ENCODE data around the gene COLQ. TPM values are rescaled to one million over a fixed set of nuclear protein-coding genes. Genes with fewer than 3 reads are reported as not detected.

Gene COLQ
- total RNA-seq, 1 donor from 2014 or later = 1.5 TPM

DNA sequence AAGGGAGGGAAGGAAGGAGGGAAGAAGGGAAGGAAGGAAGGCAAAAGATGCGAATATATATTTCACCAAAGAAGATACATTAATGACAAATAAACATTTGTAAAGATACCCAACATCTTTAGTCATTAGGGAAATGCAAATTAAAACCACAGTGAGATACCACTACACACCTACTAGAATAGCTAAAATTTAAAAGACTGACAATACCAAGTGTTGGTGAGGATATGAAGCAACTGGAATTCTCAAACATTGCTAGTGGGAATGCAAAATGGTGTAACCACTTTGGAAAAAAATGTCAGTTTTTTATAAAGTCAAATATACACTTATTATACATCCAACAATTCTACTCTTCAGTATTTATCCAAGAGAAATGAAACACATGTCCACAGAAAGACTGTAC lies 4.3 kb upstream of the COLQ start:
- Histone ChIP-seq H3K9ac (no peak overlapping the region), H4K20me1 (ENCODE audit: low read depth) (no peaks in the 10 kb centered on the region), H3K4me1 (peaks cover 4% of the 10 kb centered on the region), H3K4me3 (no peak overlapping the region), H3K9me3 (ENCODE audit: low read depth) (no peaks in the 10 kb centered on the region), H3F3A (ENCODE audit: low read depth) (no peaks in the 10 kb centered on the region), H3K36me3 (no peaks in the 10 kb centered on the region), H3K4me2 (no peak overlapping the region), H2AFZ (replicated peaks) (no peak overlapping the region), H3K27me3 (peaks cover 6% of the 10 kb centered on the region), H3K27ac (no peak overlapping the region), H3K79me2 (ENCODE audit: low read depth) (no peaks in the 10 kb centered on the region)
- no peak overlapping the region for H3K27ac Mint-ChIP-seq
- peaks cover 20% of the 10 kb centered on the region for H3K4me1 Mint-ChIP-seq
- H3K4me3 Mint-ChIP-seq = no peak overlapping the region
- peaks cover 2% of the 10 kb centered on the region for H3K27me3 Mint-ChIP-seq (ENCODE audit: insufficient read depth, low read depth)
- DNase-seq (ENCODE audit: low spot score) = no peak
- TF ChIP-seq EZH2 (IDR thresholded peaks at IDR 0.05) (no peak), EZH2phosphoT487 (IDR thresholded peaks at IDR 0.05) (no peak)
- TF ChIP-seq, protein P1, sequence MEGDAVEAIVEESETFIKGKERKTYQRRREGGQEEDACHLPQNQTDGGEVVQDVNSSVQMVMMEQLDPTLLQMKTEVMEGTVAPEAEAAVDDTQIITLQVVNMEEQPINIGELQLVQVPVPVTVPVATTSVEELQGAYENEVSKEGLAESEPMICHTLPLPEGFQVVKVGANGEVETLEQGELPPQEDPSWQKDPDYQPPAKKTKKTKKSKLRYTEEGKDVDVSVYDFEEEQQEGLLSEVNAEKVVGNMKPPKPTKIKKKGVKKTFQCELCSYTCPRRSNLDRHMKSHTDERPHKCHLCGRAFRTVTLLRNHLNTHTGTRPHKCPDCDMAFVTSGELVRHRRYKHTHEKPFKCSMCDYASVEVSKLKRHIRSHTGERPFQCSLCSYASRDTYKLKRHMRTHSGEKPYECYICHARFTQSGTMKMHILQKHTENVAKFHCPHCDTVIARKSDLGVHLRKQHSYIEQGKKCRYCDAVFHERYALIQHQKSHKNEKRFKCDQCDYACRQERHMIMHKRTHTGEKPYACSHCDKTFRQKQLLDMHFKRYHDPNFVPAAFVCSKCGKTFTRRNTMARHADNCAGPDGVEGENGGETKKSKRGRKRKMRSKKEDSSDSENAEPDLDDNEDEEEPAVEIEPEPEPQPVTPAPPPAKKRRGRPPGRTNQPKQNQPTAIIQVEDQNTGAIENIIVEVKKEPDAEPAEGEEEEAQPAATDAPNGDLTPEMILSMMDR (IDR thresholded peaks at IDR 0.05) = no peak
- H3K9me3 Mint-ChIP-seq = no peaks in the 10 kb centered on the region
- no peaks in the 10 kb centered on the region for H3K36me3 Mint-ChIP-seq

DNA sequence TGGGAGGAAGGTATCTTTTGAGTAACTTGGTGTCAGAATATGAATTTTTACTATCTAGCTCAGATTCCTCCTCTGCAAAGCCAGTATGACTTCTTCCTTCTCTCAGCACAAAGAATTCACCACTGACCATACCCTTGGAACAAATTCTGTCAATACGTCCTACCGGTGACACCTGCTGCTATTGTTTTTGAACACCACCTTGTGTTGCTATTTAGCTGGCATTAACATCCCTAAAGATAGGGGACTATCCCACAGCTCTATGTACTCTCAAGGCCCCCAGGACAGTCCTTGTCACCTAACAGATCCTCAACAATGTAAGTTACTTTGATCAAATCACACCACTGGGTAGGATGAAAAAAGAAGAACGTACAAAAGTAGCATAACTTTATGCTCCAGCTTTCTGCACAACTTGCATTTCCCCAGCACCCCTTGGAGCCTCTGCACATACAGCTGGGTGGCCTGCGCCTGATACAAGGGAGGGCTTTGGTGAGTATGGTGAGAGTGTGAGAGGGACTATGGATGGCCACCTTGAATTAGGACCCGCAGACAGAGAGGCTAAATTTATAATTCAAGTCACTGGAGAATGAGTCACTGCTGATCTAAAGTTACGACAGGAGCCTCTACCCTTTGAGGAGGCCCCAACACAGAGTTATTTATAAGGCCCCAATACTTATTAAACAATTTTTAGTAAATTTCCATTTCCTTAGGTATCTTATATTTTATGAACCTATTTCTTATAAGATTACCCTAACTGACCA lies 2.3 kb upstream of the COLQ start:
- Histone ChIP-seq H2AFZ (replicated peaks) (no peak overlapping the region), H4K20me1 (ENCODE audit: low read depth) (no peaks in the 10 kb centered on the region), H3K9ac (no peak overlapping the region), H3K79me2 (ENCODE audit: low read depth) (no peaks in the 10 kb centered on the region), H3K4me1 (peaks cover 4% of the 10 kb centered on the region), H3K9me3 (ENCODE audit: low read depth) (no peaks in the 10 kb centered on the region), H3K36me3 (no peaks in the 10 kb centered on the region), H3K27ac (no peak overlapping the region), H3K4me3 (no peak overlapping the region), H3K4me2 (no peak overlapping the region), H3F3A (ENCODE audit: low read depth) (no peaks in the 10 kb centered on the region), H3K27me3 (peaks cover 6% of the 10 kb centered on the region)
- Mint-ChIP-seq H3K27me3 (ENCODE audit: insufficient read depth, low read depth) (no peaks in the 10 kb centered on the region), H3K9me3 (no peaks in the 10 kb centered on the region), H3K27ac (no peak overlapping the region), H3K4me3 (no peak overlapping the region), H3K36me3 (no peaks in the 10 kb centered on the region), H3K4me1 (peaks cover 24% of the 10 kb centered on the region)
- DNase-seq (ENCODE audit: low spot score) = no peak
- TF ChIP-seq, protein P1 (IDR thresholded peaks at IDR 0.05) = no peak
- TF ChIP-seq EZH2 (IDR thresholded peaks at IDR 0.05) (no peak), EZH2phosphoT487 (IDR thresholded peaks at IDR 0.05) (no peak)

DNA sequence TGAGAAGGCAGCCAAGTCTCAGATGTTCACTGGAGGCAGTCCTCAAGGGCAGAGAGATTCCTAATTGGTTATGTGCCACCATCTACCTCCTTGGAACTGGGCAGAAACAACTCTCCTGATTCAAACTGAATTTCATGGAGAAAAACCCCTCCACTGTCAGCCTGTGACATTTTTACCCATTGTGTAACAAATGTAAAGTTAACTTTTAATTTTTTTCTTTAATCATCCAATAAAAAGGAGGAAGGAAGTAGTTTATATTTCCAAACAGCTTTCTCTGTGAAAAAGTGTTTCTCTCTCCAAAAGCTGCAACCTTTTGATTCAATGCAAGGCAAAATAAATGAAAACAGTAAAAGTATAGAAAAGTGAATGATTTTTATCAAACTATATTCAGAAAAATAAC lies 510 bp upstream of the COLQ start:
- TF ChIP-seq, protein P1 (IDR thresholded peaks at IDR 0.05) = no peak
- no peak for TF ChIP-seq EZH2phosphoT487 (IDR thresholded peaks at IDR 0.05)
- no peak for TF ChIP-seq EZH2 (IDR thresholded peaks at IDR 0.05)
- Histone ChIP-seq H3K4me1 (peaks cover 4% of the 10 kb centered on the region), H3K4me3 (no peak overlapping the region), H2AFZ (replicated peaks) (no peak overlapping the region), H3K36me3 (no peaks in the 10 kb centered on the region), H3K9ac (no peak overlapping the region), H4K20me1 (ENCODE audit: low read depth) (no peaks in the 10 kb centered on the region), H3K27ac (no peak overlapping the region), H3K9me3 (ENCODE audit: low read depth) (no peaks in the 10 kb centered on the region), H3F3A (ENCODE audit: low read depth) (no peaks in the 10 kb centered on the region), H3K27me3 (peaks cover 6% of the 10 kb centered on the region), H3K4me2 (no peak overlapping the region), H3K79me2 (ENCODE audit: low read depth) (no peaks in the 10 kb centered on the region)
- H3K27ac Mint-ChIP-seq = no peak overlapping the region
- peaks cover 21% of the 10 kb centered on the region for H3K4me1 Mint-ChIP-seq
- DNase-seq (ENCODE audit: low spot score) = no peak
- no peaks in the 10 kb centered on the region for H3K9me3 Mint-ChIP-seq
- no peaks in the 10 kb centered on the region for H3K27me3 Mint-ChIP-seq (ENCODE audit: insufficient read depth, low read depth)
- H3K4me3 Mint-ChIP-seq = no peak overlapping the region
- no peaks in the 10 kb centered on the region for H3K36me3 Mint-ChIP-seq

Measured in neural progenitor cell (in vitro differentiated cells).